NCI-H2196 treated with DMSO at 0.1 percent for 48 hours (cell line): Measurements from ENCODE around the gene TRIM61.
"Not testable (repeated sequence)": the region's sequence is repeated elsewhere in the genome, so short reads cannot be mapped to it uniquely, and the experiment has no call there.

Experiments used
- DNase-seq: peaks from one replicate; lab custom pipeline; 2025; ENCODE audit not compliant: unreplicated experiment; lab: John Stamatoyannopoulos, UW

Gene TRIM61

GRCh38 chr4:164956766-164957643 lies 20.5 kb downstream of the TRIM61 start:
- no peak for DNase-seq

GRCh38 chr4:164955107-164955805 lies 22.2 kb downstream of the TRIM61 start:
- DNase-seq, result no peak

- DNase-seq, result no peak
Measured at GRCh38 chr4:164952551-164952950, 24.9 kb downstream of the TRIM61 start.

- no peak for DNase-seq
Measured at GRCh38 chr4:164949448-164950143, 27.9 kb downstream of the TRIM61 start.

GRCh38 chr4:164948975-164949374 lies 28.5 kb downstream of the TRIM61 start:
- no peak for DNase-seq

- DNase-seq, result not testable (repeated sequence)
Measured at GRCh38 chr4:164948006-164948405, 29.5 kb downstream of the TRIM61 start.

GRCh38 chr4:164946810-164947209 lies 30.6 kb downstream of the TRIM61 start:
- DNase-seq, result no peak

GRCh38 chr4:164945146-164945545 lies 32.3 kb downstream of the TRIM61 start:
- no peak for DNase-seq

- no peak for DNase-seq
Measured at GRCh38 chr4:164943192-164943591, 34.3 kb downstream of the TRIM61 start.

- no peak for DNase-seq
Measured at GRCh38 chr4:164937576-164938270, 39.7 kb downstream of the TRIM61 start.

- DNase-seq, result not testable (repeated sequence)
Measured at GRCh38 chr4:164935865-164936606, 41.4 kb downstream of the TRIM61 start.

GRCh38 chr4:164935363-164935762 lies 42.1 kb downstream of the TRIM61 start:
- DNase-seq, result no peak

GRCh38 chr4:164933244-164933643 lies 44.2 kb downstream of the TRIM61 start:
- DNase-seq, result no peak

- no peak for DNase-seq
Measured at GRCh38 chr4:164931551-164932324, 45.7 kb downstream of the TRIM61 start.

- DNase-seq, result no peak
Measured at GRCh38 chr4:164930647-164931046, 46.8 kb downstream of the TRIM61 start.

GRCh38 chr4:164927101-164927500 lies 50.4 kb downstream of the TRIM61 start:
- DNase-seq, result not testable (repeated sequence)

- DNase-seq, result no peak
Measured at GRCh38 chr4:164926301-164926700, 51.2 kb downstream of the TRIM61 start.

GRCh38 chr4:164924670-164925238 lies 52.7 kb downstream of the TRIM61 start:
- no peak for DNase-seq

GRCh38 chr4:164918956-164919355 lies 58.5 kb downstream of the TRIM61 start:
- DNase-seq, result no peak
